Measurements from ENCODE around the gene SLC25A23. TPM values are rescaled to one million over a fixed set of nuclear protein-coding genes. Genes with fewer than 3 reads are reported as not detected.

SLC25A23 gene
- total and polyA plus RNA-seq, 7 experiments from 2014 or later = 9.0 to 35.0 (median 22.0) TPM

GRCh38 chr19:6424195-6424938 is 35.2 kb downstream of the SLC25A23 start, which contains the start of gene KHSRP:
Gene KHSRP (minus strand): TSS chr19:6424811. CDS start chr19:6424701, 110 bp downstream.
- intact Hi-C loops (cut with micrococcal nuclease) = loop anchor here (2.0 to 10.0 kb wide), 3 partner anchors 60 to 674 kb away; partner anchors contain the start of genes DENND1C (in 1 of the 2) and VMAC (in 1 of the 2)
- no peak for ATAC-seq
- Mint-ChIP-seq H3K36me3 (peaks cover 0 to 20% (median 3%) of the 10 kb centered on the region in 5 donors), H3K27ac (peak within 1 kb of the TSS; percentile 81 to 97 (median 94)), H3K4me1 (peaks cover 18 to 42% (median 41%) of the 10 kb centered on the region in 7 donors), H3K4me3 (peak within 1 kb of the TSS; percentile 85 to 92 (median 90)), H3K27me3 (no peaks in the 10 kb centered on the region), H3K9me3 (no peaks in the 10 kb centered on the region)
- Histone ChIP-seq H3K4me1 (ENCODE audit: control insufficient read depth in 2 of 2, insufficient read depth in 2 of 2, low read length in 2 of 2) (peaks cover 15 to 25% of the 10 kb centered on the region in 2 donors), H3K27ac (ENCODE audit: low read depth, low read length) (peak within 1 kb of the TSS; percentile 87), H3K36me3 (ENCODE audit: control insufficient read depth in 2 of 3, insufficient read depth in 3 of 3, low read length in 3 of 3) (peaks cover 5 to 31% (median 10%) of the 10 kb centered on the region in 3 experiments), H3K4me3 (ENCODE audit: low read length) (peak within 1 kb of the TSS; percentile 75), H3K9me3 (ENCODE audit: control insufficient read depth in 2 of 3, low read length in 3 of 3) (no peaks in the 10 kb centered on the region), H3K27me3 (ENCODE audit: control insufficient read depth in 2 of 2, insufficient read depth in 2 of 2, low read length in 2 of 2) (no peaks in the 10 kb centered on the region)
- POLR2A ChIA-PET = interaction anchor here (0.6 to 4.0 kb wide), 13 partner anchors 14 to 1445 kb away, joined by 3 to 22 read pairs (median 3); partner anchors contain the start of genes ALKBH7, CLPP, DENND1C and PET100
- peak in 5 of 9 donors; percentile 15 to 93 (median 28) for DNase-seq
- CTCF ChIA-PET = interaction anchor here (0.5 to 1.0 kb wide), 4 partner anchors 49 to 640 kb away, joined by 3 to 4 read pairs (median 3); no protein-coding TSS in a partner anchor

GRCh38 chr19:6423499-6424194 is 35.9 kb downstream of the SLC25A23 start:
- H3K27me3 Mint-ChIP-seq = no peaks in the 10 kb centered on the region
- no peak for ATAC-seq
- peak in 2 of 9 donors; percentile 8 to 45 for DNase-seq
- no peaks in the 10 kb centered on the region for H3K9me3 Mint-ChIP-seq
- peak overlapping the region; percentile 74 to 93 (median 89) for H3K27ac Mint-ChIP-seq
- peak overlapping the region; percentile 75 for H3K4me3 ChIP-seq (ENCODE audit: low read length)
- H3K4me1 Mint-ChIP-seq = peaks cover 18 to 42% (median 41%) of the 10 kb centered on the region in 7 donors
- H3K9me3 ChIP-seq (ENCODE audit: control insufficient read depth in 2 of 3, low read length in 3 of 3) = no peaks in the 10 kb centered on the region
- POLR2A ChIA-PET = interaction anchor here (0.7 to 4.0 kb wide), 4 partner anchors 30 to 58 kb away, joined by 3 to 22 read pairs (median 3); partner anchors contain the start of gene ALKBH7
- CTCF ChIA-PET = no interaction called here
- peaks cover 11 to 38% (median 18%) of the 10 kb centered on the region in 3 experiments for H3K36me3 ChIP-seq (ENCODE audit: control insufficient read depth in 2 of 3, insufficient read depth in 3 of 3, low read length in 3 of 3)
- intact Hi-C loops (cut with micrococcal nuclease) = loop anchor here (2.0 to 10.0 kb wide), 3 partner anchors 61 to 675 kb away; partner anchors contain the start of genes DENND1C (in 1 of the 2) and VMAC (in 1 of the 2)
- peaks cover 15 to 22% of the 10 kb centered on the region in 2 donors for H3K4me1 ChIP-seq (ENCODE audit: control insufficient read depth in 2 of 2, insufficient read depth in 2 of 2, low read length in 2 of 2)
- H3K27me3 ChIP-seq (ENCODE audit: control insufficient read depth in 2 of 2, insufficient read depth in 2 of 2, low read length in 2 of 2) = no peaks in the 10 kb centered on the region
- H3K36me3 Mint-ChIP-seq = peaks cover 0 to 21% (median 3%) of the 10 kb centered on the region in 5 donors
- H3K4me3 Mint-ChIP-seq = peak overlapping the region; percentile 85 to 92 (median 90)
- peak overlapping the region; percentile 87 for H3K27ac ChIP-seq (ENCODE audit: low read depth, low read length)

- H3K4me1 ChIP-seq (ENCODE audit: control insufficient read depth in 2 of 2, insufficient read depth in 2 of 2, low read length in 2 of 2) = peaks cover 15 to 22% of the 10 kb centered on the region in 2 donors
- no peak for ATAC-seq
- peak overlapping the region in 1 of 10 donors; percentile 51 for H3K4me3 Mint-ChIP-seq
- intact Hi-C loops (cut with micrococcal nuclease) = loop anchor here in 1 of 2 donors (10.0 kb wide), 1 partner anchor 63 kb away; the partner anchor contains the start of gene DENND1C
- H3K27me3 Mint-ChIP-seq = no peaks in the 10 kb centered on the region
- H3K27ac ChIP-seq (ENCODE audit: low read depth, low read length) = no peak overlapping the region
- no peaks in the 10 kb centered on the region for H3K9me3 ChIP-seq (ENCODE audit: control insufficient read depth in 2 of 3, low read length in 3 of 3)
- ChIA-PET CTCF (interaction anchor here (0.5 to 0.9 kb wide), 2 partner anchors 9 to 392 kb away, joined by 3 read pairs; no protein-coding TSS in a partner anchor), POLR2A (interaction anchor here (0.6 to 1.1 kb wide), 2 partner anchors 28 to 49 kb away, joined by 4 read pairs; partner anchors contain the start of genes ALKBH7 and GTF2F1)
- H3K36me3 Mint-ChIP-seq = peaks cover 0 to 24% (median 3%) of the 10 kb centered on the region in 5 donors
- H3K9me3 Mint-ChIP-seq = no peaks in the 10 kb centered on the region
- H3K4me3 ChIP-seq (ENCODE audit: low read length) = no peak overlapping the region
- H3K27ac Mint-ChIP-seq = peak overlapping the region in 4 of 9 donors; percentile 43 to 89 (median 74)
- H3K27me3 ChIP-seq (ENCODE audit: control insufficient read depth in 2 of 2, insufficient read depth in 2 of 2, low read length in 2 of 2) = no peaks in the 10 kb centered on the region
- DNase-seq = no peak
- peaks cover 24 to 61% (median 32%) of the 10 kb centered on the region in 3 experiments for H3K36me3 ChIP-seq (ENCODE audit: control insufficient read depth in 2 of 3, insufficient read depth in 3 of 3, low read length in 3 of 3)
- H3K4me1 Mint-ChIP-seq = peaks cover 18 to 42% (median 41%) of the 10 kb centered on the region in 7 donors
Measured at GRCh38 chr19:6421075-6422014, 38.2 kb downstream of the SLC25A23 start.

- no peak overlapping the region for H3K27ac Mint-ChIP-seq
Measured at GRCh38 chr19:6418562-6418932, 41.0 kb downstream of the SLC25A23 start.

GRCh38 chr19:6417713-6418561 is 41.7 kb downstream of the SLC25A23 start:
- peaks cover under 1 to 3% of the 10 kb centered on the region in 2 donors for H3K4me1 ChIP-seq (ENCODE audit: control insufficient read depth in 2 of 2, insufficient read depth in 2 of 2, low read length in 2 of 2)
- H3K36me3 ChIP-seq (ENCODE audit: control insufficient read depth in 2 of 3, insufficient read depth in 3 of 3, low read length in 3 of 3) = peaks cover 27 to 85% (median 32%) of the 10 kb centered on the region in 3 experiments
- Mint-ChIP-seq H3K36me3 (peaks cover 0 to 32% (median 6%) of the 10 kb centered on the region in 5 donors), H3K4me3 (no peak overlapping the region), H3K9me3 (no peaks in the 10 kb centered on the region), H3K27ac (no peak overlapping the region), H3K27me3 (no peaks in the 10 kb centered on the region), H3K4me1 (peaks cover 11 to 21% (median 18%) of the 10 kb centered on the region in 7 donors)
- ATAC-seq (no peak), DNase-seq (no peak)
- ChIA-PET CTCF (no interaction called here), POLR2A (interaction anchor here (0.9 kb wide), 1 partner anchor 25 kb away, joined by 3 read pairs; the partner anchor contains the start of gene GTF2F1)
- intact Hi-C loops (cut with micrococcal nuclease) = no loop called here
- H3K9me3 ChIP-seq (ENCODE audit: control insufficient read depth in 2 of 3, low read length in 3 of 3) = no peaks in the 10 kb centered on the region
- no peak overlapping the region for H3K4me3 ChIP-seq (ENCODE audit: low read length)
- no peaks in the 10 kb centered on the region for H3K27me3 ChIP-seq (ENCODE audit: control insufficient read depth in 2 of 2, insufficient read depth in 2 of 2, low read length in 2 of 2)
- H3K27ac ChIP-seq (ENCODE audit: low read depth, low read length) = no peak overlapping the region

More at GRCh38 chr19:6418562-6418932, 41.0 kb downstream of the SLC25A23 start:
- ChIA-PET CTCF (no interaction called here), POLR2A (interaction anchor here (0.9 kb wide), 1 partner anchor 26 kb away, joined by 3 read pairs; the partner anchor contains the start of gene GTF2F1)
- Histone ChIP-seq H3K27me3 (ENCODE audit: control insufficient read depth in 2 of 2, insufficient read depth in 2 of 2, low read length in 2 of 2) (no peaks in the 10 kb centered on the region), H3K27ac (ENCODE audit: low read depth, low read length) (no peak overlapping the region), H3K36me3 (ENCODE audit: control insufficient read depth in 2 of 3, insufficient read depth in 3 of 3, low read length in 3 of 3) (peaks cover 27 to 85% (median 32%) of the 10 kb centered on the region in 3 experiments), H3K4me1 (ENCODE audit: control insufficient read depth in 2 of 2, insufficient read depth in 2 of 2, low read length in 2 of 2) (peaks cover 6 to 9% of the 10 kb centered on the region in 2 donors), H3K9me3 (ENCODE audit: control insufficient read depth in 2 of 3, low read length in 3 of 3) (no peaks in the 10 kb centered on the region), H3K4me3 (ENCODE audit: low read length) (no peak overlapping the region)
- H3K36me3 Mint-ChIP-seq = peaks cover 0 to 32% (median 6%) of the 10 kb centered on the region in 5 donors
- H3K4me1 Mint-ChIP-seq = peaks cover 17 to 27% (median 24%) of the 10 kb centered on the region in 7 donors
- ATAC-seq (no peak), DNase-seq (no peak)
- no peaks in the 10 kb centered on the region for H3K9me3 Mint-ChIP-seq
- no peak overlapping the region for H3K4me3 Mint-ChIP-seq
- intact Hi-C loops (cut with micrococcal nuclease) = no loop called here
- H3K27me3 Mint-ChIP-seq = no peaks in the 10 kb centered on the region

Data from naive thymus-derived CD4-positive, alpha-beta T cell (primary cell).